Astrocyte (in vitro differentiated cells and primary cell): ENCODE measurements around the gene AIPL1. TPM values are rescaled to one million over a fixed set of nuclear protein-coding genes. Genes with fewer than 3 reads are reported as not detected.

Experiments used
- DNase-seq: peaks from one replicate; pipeline ENCODE4 v3.0.0-alpha.2; 2010; ENCODE audit warnings: low read depth
- FAIRE-seq: peaks from 2 replicates; lab custom pipeline; 2011; peaks lifted over from hg19 to GRCh38; lab: Jason Lieb, UNC
- H2AFZ ChIP-seq: 2 replicates; pipeline ENCODE4 v1.6.0; 2012; ENCODE audit warnings: low read depth, low read length, inconsistent platforms
- H3K27ac ChIP-seq: 2 replicates; pipeline ENCODE4 v1.5.1; 2011; ENCODE audit warnings: low read depth, low read length, inconsistent platforms
- H3K27me3 ChIP-seq: 2 replicates; pipeline ENCODE4 v1.6.0; 2011; ENCODE audit warnings: low read length, inconsistent platforms; ENCODE audit not compliant: insufficient read depth
- H3K36me3 ChIP-seq: 2 replicates; pipeline ENCODE4 v1.5.1; 2011; ENCODE audit warnings: low read length, inconsistent platforms; ENCODE audit not compliant: insufficient read depth
- H3K4me1 ChIP-seq: 2 replicates; pipeline ENCODE4 v1.5.1; 2011; ENCODE audit warnings: low read length, inconsistent platforms; ENCODE audit not compliant: insufficient read depth
- H3K4me2 ChIP-seq: 2 replicates; pipeline ENCODE4 v1.6.0; 2012; ENCODE audit warnings: low read length, inconsistent platforms
- H3K4me3 ChIP-seq: 2 replicates; pipeline ENCODE4 v1.5.1; 2011; ENCODE audit warnings: low read depth, mild to moderate bottlenecking, low read length, inconsistent platforms; ENCODE audit not compliant: insufficient read depth
- H3K79me2 ChIP-seq: 2 replicates; pipeline ENCODE4 v1.6.0; 2012; ENCODE audit warnings: mild to moderate bottlenecking, low read length, inconsistent platforms; ENCODE audit not compliant: insufficient read depth
- H3K9ac ChIP-seq: 2 replicates; pipeline ENCODE4 v1.6.0; 2012; ENCODE audit warnings: mild to moderate bottlenecking, low read length, inconsistent platforms
- H3K9me3 ChIP-seq: 2 replicates; pipeline ENCODE4 v1.5.1; 2012; ENCODE audit warnings: low read depth, mild to moderate bottlenecking, low read length, inconsistent platforms; ENCODE audit not compliant: insufficient read depth
- H4K20me1 ChIP-seq: 2 replicates; pipeline ENCODE4 v1.6.0; 2012; ENCODE audit warnings: low read length, inconsistent platforms; ENCODE audit not compliant: insufficient read depth
- H3K27ac Mint-ChIP-seq: one replicate; pipeline ENCODE4 v1.8.0; 2021; ENCODE audit warnings: mild to moderate bottlenecking, mixed read lengths; ENCODE audit not compliant: unreplicated experiment
- H3K27me3 Mint-ChIP-seq: one replicate; pipeline ENCODE4 v1.8.0; 2021; ENCODE audit warnings: low read depth, mixed read lengths; ENCODE audit not compliant: unreplicated experiment
- H3K36me3 Mint-ChIP-seq: one replicate; pipeline ENCODE4 v1.8.0; 2021; ENCODE audit warnings: low read depth, mixed read lengths; ENCODE audit not compliant: unreplicated experiment
- H3K4me1 Mint-ChIP-seq: one replicate; pipeline ENCODE4 v1.8.0; 2021; ENCODE audit warnings: low read depth, mixed read lengths; ENCODE audit not compliant: unreplicated experiment
- H3K4me3 Mint-ChIP-seq: one replicate; pipeline ENCODE4 v1.8.0; 2021; ENCODE audit warnings: mild to moderate bottlenecking, moderate library complexity, mixed read lengths; ENCODE audit not compliant: unreplicated experiment
- H3K9me3 Mint-ChIP-seq: one replicate; pipeline ENCODE4 v1.8.0; 2021; ENCODE audit warnings: mild to moderate bottlenecking, mixed read lengths; ENCODE audit not compliant: unreplicated experiment
- EZH2 ChIP-seq: IDR thresholded peaks from 2 replicates; pipeline ENCODE4 v1.6.1; 2012; ENCODE audit warnings: mild to moderate bottlenecking, low read length, inconsistent platforms; ENCODE audit not compliant: insufficient read depth
- total RNA-seq: library from RNA; stranded (reverse); gene quantifications from 2 replicates; pipeline ENCODE4 v1.2.1, GENCODE V29; 2021
- TF ChIP-seq, protein P1 (sequence below): IDR thresholded peaks from 2 replicates; pipeline ENCODE4 v1.5.1; 2011; ENCODE audit warnings: low read depth, mild to moderate bottlenecking, inconsistent platforms, low read length, moderate library complexity; ENCODE audit not compliant: insufficient read depth

AIPL1 gene
- total RNA-seq, 1 donor from 2014 or later: not detected

DNA sequence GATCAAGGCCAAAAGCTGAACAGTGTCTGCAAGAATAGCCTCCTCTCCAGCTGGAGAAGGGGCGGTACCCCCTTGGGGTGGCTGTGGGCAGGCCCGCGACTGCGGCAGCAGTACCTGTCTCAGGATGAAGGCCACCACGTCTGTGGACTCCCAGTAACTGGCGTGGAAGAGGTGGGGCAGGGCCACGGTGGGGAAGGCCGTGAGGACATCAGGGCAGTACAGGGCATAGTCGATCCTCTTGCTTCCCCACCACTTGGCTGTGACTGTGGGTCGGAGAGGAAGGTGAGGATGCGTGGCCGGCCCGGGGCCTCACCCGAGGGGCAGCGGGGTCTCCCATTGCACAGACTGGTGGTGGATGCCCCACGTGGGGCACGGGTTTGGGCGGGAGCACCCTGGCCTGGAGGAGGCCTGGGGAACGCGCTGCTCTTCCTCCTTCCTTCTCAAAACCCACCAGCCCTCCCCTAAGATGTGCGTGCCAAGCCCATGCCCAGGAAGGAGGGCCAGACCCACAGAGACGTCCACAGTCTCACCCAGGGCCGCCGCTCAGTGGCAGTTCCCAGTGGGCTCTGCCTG, 35.3 kb upstream of the AIPL1 start:
- no peaks in the 10 kb centered on the region for H3K27me3 ChIP-seq
- H3K79me2 ChIP-seq: no peaks in the 10 kb centered on the region
- no peak overlapping the region for H3K27ac ChIP-seq
- no peak overlapping the region for H3K4me3 Mint-ChIP-seq
- no peak for FAIRE-seq
- H3K36me3 Mint-ChIP-seq: peaks cover 10% of the 10 kb centered on the region
- H3K4me3 ChIP-seq: no peak overlapping the region
- TF ChIP-seq, protein P1, sequence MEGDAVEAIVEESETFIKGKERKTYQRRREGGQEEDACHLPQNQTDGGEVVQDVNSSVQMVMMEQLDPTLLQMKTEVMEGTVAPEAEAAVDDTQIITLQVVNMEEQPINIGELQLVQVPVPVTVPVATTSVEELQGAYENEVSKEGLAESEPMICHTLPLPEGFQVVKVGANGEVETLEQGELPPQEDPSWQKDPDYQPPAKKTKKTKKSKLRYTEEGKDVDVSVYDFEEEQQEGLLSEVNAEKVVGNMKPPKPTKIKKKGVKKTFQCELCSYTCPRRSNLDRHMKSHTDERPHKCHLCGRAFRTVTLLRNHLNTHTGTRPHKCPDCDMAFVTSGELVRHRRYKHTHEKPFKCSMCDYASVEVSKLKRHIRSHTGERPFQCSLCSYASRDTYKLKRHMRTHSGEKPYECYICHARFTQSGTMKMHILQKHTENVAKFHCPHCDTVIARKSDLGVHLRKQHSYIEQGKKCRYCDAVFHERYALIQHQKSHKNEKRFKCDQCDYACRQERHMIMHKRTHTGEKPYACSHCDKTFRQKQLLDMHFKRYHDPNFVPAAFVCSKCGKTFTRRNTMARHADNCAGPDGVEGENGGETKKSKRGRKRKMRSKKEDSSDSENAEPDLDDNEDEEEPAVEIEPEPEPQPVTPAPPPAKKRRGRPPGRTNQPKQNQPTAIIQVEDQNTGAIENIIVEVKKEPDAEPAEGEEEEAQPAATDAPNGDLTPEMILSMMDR: no peak
- H3K9ac ChIP-seq: no peak overlapping the region
- H3K4me1 Mint-ChIP-seq: peaks cover 6% of the 10 kb centered on the region
- peaks cover 34% of the 10 kb centered on the region for H3K27me3 Mint-ChIP-seq
- no peak for DNase-seq
- H2AFZ ChIP-seq: no peak overlapping the region
- no peaks in the 10 kb centered on the region for H3K9me3 ChIP-seq
- no peak overlapping the region for H3K27ac Mint-ChIP-seq
- peaks cover 6% of the 10 kb centered on the region for H4K20me1 ChIP-seq
- peaks cover 12% of the 10 kb centered on the region for H3K9me3 Mint-ChIP-seq
- peaks cover 14% of the 10 kb centered on the region for H3K4me1 ChIP-seq
- H3K4me2 ChIP-seq: no peak overlapping the region
- no peaks in the 10 kb centered on the region for H3K36me3 ChIP-seq

DNA sequence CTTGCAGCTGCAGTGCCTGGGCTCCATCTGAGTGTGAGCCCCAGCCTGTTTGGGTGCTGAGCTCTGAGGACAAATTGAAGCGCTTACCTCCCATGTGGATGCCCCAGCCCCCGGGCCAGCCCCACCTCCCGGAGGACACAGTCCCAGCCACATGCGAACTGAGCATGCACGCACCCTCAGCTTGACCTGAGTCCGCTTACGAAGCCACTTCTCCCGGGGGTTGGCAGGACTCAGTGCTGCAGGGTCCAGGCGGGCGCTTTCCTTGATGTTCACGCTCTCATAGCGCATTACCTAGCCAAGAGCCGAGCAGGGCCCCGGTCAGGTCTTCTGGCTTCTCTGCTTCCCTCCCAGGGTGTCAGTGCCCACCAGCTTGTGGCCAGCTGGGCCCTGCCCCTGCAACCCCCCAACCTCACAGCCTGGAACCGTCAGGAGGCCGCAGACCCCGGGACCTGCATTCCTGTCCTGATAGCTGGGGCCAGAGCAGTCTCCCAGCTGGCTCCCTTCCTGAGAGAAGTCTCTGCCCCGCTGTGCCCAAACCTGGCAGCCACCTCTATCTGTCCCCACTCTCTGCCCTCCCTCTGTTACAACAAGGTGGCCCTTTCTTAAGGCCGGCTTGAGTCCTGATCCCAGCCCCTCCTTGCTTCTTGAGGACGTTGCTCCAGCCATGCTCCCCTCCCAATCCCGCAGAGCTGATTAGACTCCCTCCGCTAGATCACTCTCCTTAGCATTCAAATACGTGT, 33.3 kb upstream of the AIPL1 start:
- peaks cover 10% of the 10 kb centered on the region for H3K36me3 Mint-ChIP-seq
- peaks cover 12% of the 10 kb centered on the region for H3K9me3 Mint-ChIP-seq
- peaks cover 14% of the 10 kb centered on the region for H3K4me1 ChIP-seq
- H3K27me3 ChIP-seq: no peaks in the 10 kb centered on the region
- H3K4me2 ChIP-seq: no peak overlapping the region
- no peak for FAIRE-seq
- no peak overlapping the region for H3K9ac ChIP-seq
- H3K27me3 Mint-ChIP-seq: peaks cover 36% of the 10 kb centered on the region
- no peak overlapping the region for H3K27ac ChIP-seq
- H4K20me1 ChIP-seq: peaks cover 6% of the 10 kb centered on the region
- H3K9me3 ChIP-seq: no peaks in the 10 kb centered on the region
- H2AFZ ChIP-seq: no peak overlapping the region
- peaks cover 4% of the 10 kb centered on the region for H3K4me1 Mint-ChIP-seq
- no peak overlapping the region for H3K4me3 ChIP-seq
- no peak overlapping the region for H3K27ac Mint-ChIP-seq
- no peak for DNase-seq
- TF ChIP-seq EZH2: no peak
- TF ChIP-seq, protein P1: no peak
- no peaks in the 10 kb centered on the region for H3K36me3 ChIP-seq
- no peaks in the 10 kb centered on the region for H3K79me2 ChIP-seq
- H3K4me3 Mint-ChIP-seq: no peak overlapping the region

DNA sequence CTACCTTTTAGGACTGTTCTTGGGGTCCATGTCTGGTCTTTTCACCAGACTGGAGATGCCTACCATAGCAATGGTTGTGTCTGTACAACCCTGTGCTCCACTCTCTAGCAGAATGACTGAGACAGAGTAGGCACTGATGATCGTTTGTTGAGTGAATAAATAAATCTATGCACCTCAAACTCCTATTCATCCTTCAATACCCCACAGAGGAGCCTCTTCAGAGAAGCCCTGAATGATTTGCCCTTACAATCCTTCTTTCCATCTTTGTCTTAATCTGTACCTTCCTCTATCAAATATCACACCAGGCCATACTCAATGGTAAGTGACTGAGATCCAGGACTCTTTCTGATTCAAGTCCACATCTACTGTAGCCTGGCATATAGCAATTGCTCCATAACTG, 32.6 kb upstream of the AIPL1 start:
- Mint-ChIP-seq H3K27ac (no peak overlapping the region), H3K36me3 (peaks cover 10% of the 10 kb centered on the region), H3K4me1 (no peaks in the 10 kb centered on the region), H3K9me3 (peaks cover 12% of the 10 kb centered on the region), H3K27me3 (peaks cover 37% of the 10 kb centered on the region), H3K4me3 (no peak overlapping the region)
- Histone ChIP-seq H3K4me1 (peaks cover 14% of the 10 kb centered on the region), H3K9ac (no peak overlapping the region), H3K79me2 (no peaks in the 10 kb centered on the region), H3K4me2 (no peak overlapping the region), H3K36me3 (no peaks in the 10 kb centered on the region), H4K20me1 (peaks cover 6% of the 10 kb centered on the region), H3K27ac (no peak overlapping the region), H2AFZ (no peak overlapping the region), H3K27me3 (no peaks in the 10 kb centered on the region), H3K9me3 (no peaks in the 10 kb centered on the region), H3K4me3 (no peak overlapping the region)
- no peak for FAIRE-seq
- TF ChIP-seq EZH2: no peak
- TF ChIP-seq, protein P1: no peak
- DNase-seq: no peak
